HG03457 (cell line): ENCODE measurements around the gene WWC1.

ENCODE experiments used
- ATAC-seq: cut with Tn5 transposase; IDR thresholded peaks from one replicate; pipeline ENCODE4 v1.9.1; 2021; ENCODE audit warnings: moderate number of reproducible peaks; ENCODE audit not compliant: unreplicated experiment

The WWC1 gene

DNA sequence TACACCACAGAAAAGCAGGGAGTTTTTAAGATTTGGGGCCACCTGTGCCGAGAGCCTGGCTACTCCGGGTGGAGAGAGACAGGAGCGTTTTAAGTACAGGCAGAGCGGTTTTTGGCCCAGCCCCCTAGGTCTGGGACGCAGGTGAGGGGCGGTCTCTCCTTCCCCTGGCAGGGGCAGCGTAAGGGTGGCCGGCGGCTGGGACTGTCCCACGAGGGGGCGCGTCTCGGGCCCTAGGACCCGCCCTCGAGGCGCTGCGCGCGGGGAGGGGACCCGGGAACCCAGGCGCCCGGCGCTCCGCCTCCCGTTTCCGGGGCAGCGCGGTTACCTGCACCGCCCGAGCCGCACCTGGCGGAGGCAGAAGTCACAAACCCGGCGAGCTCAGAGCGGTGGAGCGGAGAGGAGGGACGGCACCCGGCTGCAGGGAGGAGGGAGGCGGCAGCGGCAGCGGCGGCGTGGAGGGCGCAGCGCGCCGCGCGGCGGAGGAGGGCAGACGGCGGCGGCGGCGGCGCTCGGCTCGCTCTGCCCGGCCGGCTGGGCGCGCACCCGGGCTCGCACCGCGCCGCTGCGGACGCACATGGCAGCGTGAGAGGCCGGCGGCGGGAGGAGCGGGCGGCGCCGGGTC, at the start of gene WWC1:
Gene WWC1, plus strand, starts transcription at position 304 of the 622 bp plus-strand sequence. CDS start 508 bp downstream, outside the sequence.
- ATAC-seq = peak; percentile 74

- ATAC-seq = no peak
These were observed 46.4 kb upstream of the WWC1 start for GRCh38 chr5:168244838-168245559.

- ATAC-seq = no peak
These were observed 41.5 kb upstream of the WWC1 start for GRCh38 chr5:168249923-168250322.

DNA sequence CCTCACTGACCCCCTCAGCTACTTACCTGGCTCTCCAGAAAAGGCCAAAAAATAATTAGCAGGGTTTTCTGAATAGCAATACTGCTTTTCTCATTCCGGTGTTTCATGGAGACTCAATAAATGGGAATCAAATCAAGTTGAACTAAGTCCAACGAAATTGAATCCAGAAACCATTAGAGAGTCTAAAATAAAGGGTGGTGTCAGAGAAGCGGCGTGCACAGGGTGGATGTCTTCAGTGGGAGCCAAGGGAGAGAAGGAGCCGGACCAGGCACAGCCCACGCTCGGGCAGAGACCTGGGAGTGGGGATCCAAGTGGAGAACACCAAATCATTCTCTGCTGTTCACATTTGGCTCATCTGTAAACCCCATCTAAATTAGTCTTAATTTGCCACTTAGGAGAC, 40.2 kb upstream of the WWC1 start:
- no peak for ATAC-seq

- no peak for ATAC-seq
These were observed 37.3 kb upstream of the WWC1 start for GRCh38 chr5:168254013-168254693.

DNA sequence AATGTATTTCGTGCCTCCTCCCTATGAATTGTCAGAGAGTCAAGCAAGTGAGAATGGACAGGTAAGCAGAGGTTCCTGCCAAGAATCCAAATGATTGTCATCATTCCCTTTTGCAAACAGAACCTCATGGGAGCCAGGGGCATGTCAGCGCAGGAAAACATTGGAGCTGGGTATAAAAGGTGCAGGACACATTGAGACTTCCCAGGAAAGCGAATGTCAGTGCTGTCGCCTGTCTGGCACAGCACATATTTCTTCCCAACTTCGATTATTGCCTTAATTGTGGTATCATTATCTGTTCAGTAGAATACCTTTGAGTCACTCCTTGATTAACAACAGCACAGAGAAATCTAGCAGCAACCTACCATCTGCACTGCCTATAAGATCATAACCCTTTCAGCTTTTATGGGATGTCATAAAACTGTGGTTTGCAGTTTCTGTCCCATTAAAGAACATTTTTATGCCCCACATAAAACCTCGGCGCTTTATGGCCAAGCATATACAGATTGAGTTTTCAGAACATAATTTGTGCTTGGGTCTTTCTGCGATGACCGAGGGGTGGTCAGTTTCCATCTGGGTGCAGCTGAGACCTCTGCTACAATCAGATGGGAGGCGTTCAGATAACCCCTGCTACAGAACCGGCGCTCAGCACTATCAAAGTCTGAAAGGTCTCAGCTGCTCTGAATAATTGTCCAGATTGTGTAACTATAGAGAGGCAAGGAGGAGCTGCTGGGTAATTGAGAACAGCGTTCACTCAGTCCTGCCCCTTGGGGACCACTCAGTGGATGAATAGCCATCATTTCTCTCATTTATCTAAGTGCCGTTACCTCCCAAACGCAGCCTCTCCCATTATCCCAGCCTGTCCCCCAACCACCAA, 30.9 kb upstream of the WWC1 start:
- no peak for ATAC-seq

DNA sequence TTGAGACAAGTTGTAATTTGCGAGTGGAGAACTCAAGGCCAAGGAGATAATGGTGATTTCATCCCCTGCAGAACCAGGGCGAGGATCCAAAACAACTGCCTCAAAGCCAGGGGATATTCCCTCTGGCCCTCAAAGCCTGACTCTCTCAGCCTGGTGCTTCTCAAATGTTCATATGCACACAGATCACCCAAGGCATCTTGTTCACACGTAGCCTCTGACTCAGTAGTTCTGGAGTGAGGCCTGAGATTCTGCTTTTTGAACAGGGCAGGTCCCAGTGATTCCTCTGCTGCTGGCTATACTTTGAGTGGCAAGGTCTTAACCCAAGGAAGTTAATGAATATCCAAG, 30.2 kb upstream of the WWC1 start:
- ATAC-seq = no peak

- ATAC-seq = no peak
These were observed 29.3 kb upstream of the WWC1 start for GRCh38 chr5:168262042-168262743.

- ATAC-seq = no peak
These were observed 28.3 kb upstream of the WWC1 start for GRCh38 chr5:168263121-168263520.

DNA sequence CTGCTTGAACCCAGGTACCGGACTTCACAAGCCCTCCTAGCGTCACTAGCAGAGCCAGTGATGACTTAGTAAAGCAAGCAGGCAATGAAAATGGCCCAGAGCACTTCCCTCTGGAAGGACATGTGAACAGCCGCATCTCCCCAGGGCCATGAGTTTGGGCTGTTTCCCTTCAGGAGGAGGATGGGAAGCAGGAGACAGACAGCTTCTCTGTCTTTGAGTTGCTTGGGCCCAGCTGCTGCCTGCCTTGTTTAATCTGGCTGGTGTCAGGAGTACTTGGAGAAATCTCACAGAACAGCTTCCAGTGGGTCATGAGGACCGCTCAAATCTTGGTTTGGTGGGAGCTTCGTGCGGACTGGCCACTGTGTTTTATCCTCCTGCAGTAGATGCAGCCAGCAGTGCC, 25.4 kb upstream of the WWC1 start:
- no peak for ATAC-seq

GRCh38 chr5:168268949-168269936, 22.2 kb upstream of the WWC1 start:
- peak; percentile 88 for ATAC-seq

GRCh38 chr5:168269937-168270330, 21.5 kb upstream of the WWC1 start:
- no peak for ATAC-seq

DNA sequence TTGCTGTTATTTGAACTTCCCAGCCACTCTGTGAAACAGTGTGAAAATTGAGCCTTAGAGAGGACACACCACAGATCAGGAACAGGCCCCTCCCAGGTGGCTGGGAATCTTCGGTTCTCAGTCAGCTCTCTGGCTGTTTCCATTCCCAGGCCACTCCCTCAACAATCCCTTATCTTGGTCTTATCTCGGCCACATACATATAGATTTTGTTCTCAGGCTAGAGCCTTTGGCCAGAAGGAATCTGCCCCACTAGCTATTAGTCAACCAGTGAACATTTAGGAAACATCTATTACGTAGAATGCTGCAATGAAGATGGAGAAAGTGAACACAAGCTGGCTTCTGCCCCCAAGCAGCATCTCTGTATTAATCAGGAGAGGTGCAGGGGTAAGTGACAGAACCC, 21.0 kb upstream of the WWC1 start:
- ATAC-seq = no peak

GRCh38 chr5:168273056-168273980, 18.1 kb upstream of the WWC1 start:
- ATAC-seq = no peak

GRCh38 chr5:168274406-168274805, 17.0 kb upstream of the WWC1 start:
- no peak for ATAC-seq

GRCh38 chr5:168275940-168276339, 15.5 kb upstream of the WWC1 start:
- ATAC-seq = no peak

GRCh38 chr5:168282120-168282519, 9.3 kb upstream of the WWC1 start:
- no peak for ATAC-seq

DNA sequence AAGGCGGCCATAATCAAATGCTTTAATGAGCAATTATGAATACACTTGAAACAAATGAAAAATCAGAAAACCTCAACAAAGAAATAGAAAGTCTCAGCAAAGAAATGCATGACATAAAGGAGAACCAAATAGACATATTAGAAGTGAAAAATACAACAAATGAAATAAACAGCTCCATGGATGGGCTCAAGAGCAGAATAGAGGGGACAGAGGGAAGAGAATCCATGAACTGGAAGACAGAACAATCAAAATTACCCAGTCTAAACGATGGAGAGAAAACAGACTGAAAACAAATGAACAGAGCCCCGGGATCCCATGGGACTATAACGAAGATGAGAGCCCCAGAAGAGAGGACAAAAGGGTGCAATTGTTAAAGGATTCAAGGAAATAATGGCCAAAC, 6.6 kb upstream of the WWC1 start:
- no peak for ATAC-seq
